Testis (tissue), 5 donors: ENCODE results near the gene LYSMD4. TPM values are rescaled to one million over a fixed set of nuclear protein-coding genes. Genes with fewer than 3 reads are reported as not detected.
A peak's percentile ranks its signal among the peaks of the same experiment; 100 is the strongest.
"Not testable (repeated sequence)": the region's sequence is repeated elsewhere in the genome, so short reads cannot be mapped to it uniquely, and the experiment has no call there.

Experiments
- DNase-seq: peaks from one replicate; pipeline ENCODE4 v3.0.0-alpha.2; 2019
- H3K27ac ChIP-seq, 2 donors: fragments of 200-600 bp; sonication (generic); one replicate each; pipeline ENCODE4 v1.5.1; 2019
- H3K27me3 ChIP-seq: fragments of 200-600 bp; sonication (generic); one replicate; pipeline ENCODE4 v1.5.1; 2019
- H3K36me3 ChIP-seq: fragments of 200-600 bp; sonication (generic); one replicate; pipeline ENCODE4 v1.5.1; 2017; ENCODE audit warnings: low read depth; ENCODE audit errors: missing control alignments
- H3K4me1 ChIP-seq: fragments of 200-600 bp; sonication (generic); one replicate; pipeline ENCODE4 v1.5.1; 2019
- H3K4me3 ChIP-seq, 2 donors: fragments of 200-600 bp; sonication (generic); one replicate each; pipeline ENCODE4 v1.5.1; 2017 to 2019
- H3K9me3 ChIP-seq: fragments of 200-600 bp; sonication (generic); one replicate; pipeline ENCODE4 v1.5.1; 2017
- POLR2A ChIP-seq: fragments of 450-650 bp; IDR thresholded peaks from one replicate; pipeline ENCODE4 v1.6.1; 2017; ENCODE audit warnings: antibody characterized with exemption, mild to moderate bottlenecking, moderate library complexity
- WGBS, 2 donors: methylation state at CpG; one replicate each; pipeline ENCODE4 v1.1.5; 2018; 5-methylcytosine and 5-hydroxymethylcytosine counted together
- intact Hi-C: fragments of 100-400 bp; cut with DNase I; formaldehyde crosslinking; loops from one replicate; pipeline ENCODE4 v1.15.1; 2023; ENCODE audit warnings: low total_unique reads
- long read RNA-seq, 2 donors: transcript quantifications; one replicate each; lab custom pipeline, GENCODE V29; 2026
- polyA plus RNA-seq: library from polyadenylated mRNA; stranded (reverse); fragments of 350-450 nt; fragmentation: Illumina TruSeq; extraction: RNeasy Lipid Tissue Mini Kit (QIAGEN cat#74804); gene quantifications from one replicate; pipeline ENCODE4 v1.2.3, GENCODE V29; 2014; ENCODE audit warnings: low read depth, low replicate concordance; ENCODE audit not compliant: insufficient read depth
- total RNA-seq, 2 donors: library from RNA; depleted of rRNA; stranded (reverse); fragments of >200 nt; gene quantifications; one replicate each; pipeline ENCODE4 v1.2.3, GENCODE V29; 2016
- TF ChIP-seq, protein P1 (sequence below), 3 experiments: fragments of 450-650 bp in 2 of 3; fragments of 200-600 bp in 1 of 3; sonication (generic) in 1 of 3; IDR thresholded peaks; one replicate each; pipeline ENCODE4 v1.5.1; 2016 to 2019; ENCODE audit warnings: antibody characterized with exemption in 3 of 3, mild to moderate bottlenecking in 2 of 3, moderate library complexity in 1 of 3

LYSMD4 gene
- total RNA-seq (10 to 100 TPM; 23.6 to 27.1 TPM), polyA plus RNA-seq (13.2 TPM)
- long read RNA-seq, donor 1, transcript LYSMD4-203 (1 exons, 2,122 nt), result major isoform, 63 of 63 reads
- long read RNA-seq, donor 1, partial matches to known transcripts, result 0 of 63 reads
- long read RNA-seq, donor 1, other reads (novel, unspliced or antisense), result 0 of 63 reads
- long read RNA-seq, donor 2, transcript LYSMD4-203 (1 exons, 2,122 nt), result major isoform, 45 of 47 reads
- long read RNA-seq, donor 2, partial matches to known transcripts, result 0 of 47 reads
- long read RNA-seq, donor 2, other reads (novel, unspliced or antisense), result 0 of 47 reads

DNA sequence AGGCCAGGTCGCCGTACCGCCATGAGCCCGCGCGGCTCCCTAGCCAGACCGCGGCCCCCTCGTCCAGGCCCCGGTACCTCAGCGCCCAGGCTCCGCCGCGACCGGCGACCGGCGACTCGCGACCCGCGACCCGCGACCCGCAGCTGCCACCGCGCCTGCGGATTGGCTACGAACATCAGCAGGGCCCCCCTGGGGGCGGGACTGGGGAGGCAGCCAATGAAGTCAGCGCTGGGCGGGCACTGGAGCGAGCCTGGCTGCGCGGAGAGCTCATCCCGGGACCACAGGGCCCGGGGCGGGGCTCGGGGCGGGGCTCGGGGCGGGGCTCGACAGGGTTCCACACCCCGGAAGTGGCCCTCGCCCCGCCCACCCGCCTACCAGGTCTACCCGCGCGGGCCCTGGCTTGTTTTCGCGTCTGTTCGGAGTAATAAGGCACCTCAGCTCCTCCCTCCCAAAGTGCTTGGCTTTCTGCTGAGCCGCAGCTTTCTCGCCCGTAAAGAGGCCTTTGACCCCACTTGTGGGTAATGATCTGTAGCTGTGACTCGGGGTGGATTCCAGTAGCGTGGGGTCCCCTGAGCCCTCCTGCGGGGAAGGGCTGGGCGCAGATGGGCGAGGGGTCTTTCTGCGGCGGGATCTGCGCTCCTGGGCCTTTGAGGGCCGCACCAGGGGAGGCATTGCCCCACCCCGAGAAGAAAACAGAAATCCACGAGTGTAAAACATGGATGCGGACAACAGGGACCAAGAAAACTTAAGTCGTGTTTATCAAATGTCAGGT is at the start of gene LYSMD4:
Gene LYSMD4 (minus strand): TSS at position 170 of the 772 bp plus-strand sequence. CDS start 1,438 bp downstream, outside the sequence.
- intact Hi-C loops, result loop anchor here (10.0 kb wide), 1 partner anchor 459 kb away; no protein-coding TSS in a partner anchor
- TF ChIP-seq POLR2A, result peak; percentile 70
- TF ChIP-seq, protein P1, sequence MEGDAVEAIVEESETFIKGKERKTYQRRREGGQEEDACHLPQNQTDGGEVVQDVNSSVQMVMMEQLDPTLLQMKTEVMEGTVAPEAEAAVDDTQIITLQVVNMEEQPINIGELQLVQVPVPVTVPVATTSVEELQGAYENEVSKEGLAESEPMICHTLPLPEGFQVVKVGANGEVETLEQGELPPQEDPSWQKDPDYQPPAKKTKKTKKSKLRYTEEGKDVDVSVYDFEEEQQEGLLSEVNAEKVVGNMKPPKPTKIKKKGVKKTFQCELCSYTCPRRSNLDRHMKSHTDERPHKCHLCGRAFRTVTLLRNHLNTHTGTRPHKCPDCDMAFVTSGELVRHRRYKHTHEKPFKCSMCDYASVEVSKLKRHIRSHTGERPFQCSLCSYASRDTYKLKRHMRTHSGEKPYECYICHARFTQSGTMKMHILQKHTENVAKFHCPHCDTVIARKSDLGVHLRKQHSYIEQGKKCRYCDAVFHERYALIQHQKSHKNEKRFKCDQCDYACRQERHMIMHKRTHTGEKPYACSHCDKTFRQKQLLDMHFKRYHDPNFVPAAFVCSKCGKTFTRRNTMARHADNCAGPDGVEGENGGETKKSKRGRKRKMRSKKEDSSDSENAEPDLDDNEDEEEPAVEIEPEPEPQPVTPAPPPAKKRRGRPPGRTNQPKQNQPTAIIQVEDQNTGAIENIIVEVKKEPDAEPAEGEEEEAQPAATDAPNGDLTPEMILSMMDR (IDR thresholded peaks at IDR 0.05), result peak in 1 of 3 experiments; percentile 8
- peaks cover 25% of the 10 kb centered on the region for H3K4me1 ChIP-seq
- peak within 1 kb of the TSS; percentile 84 to 94 for H3K27ac ChIP-seq
- H3K9me3 ChIP-seq, result no peaks in the 10 kb centered on the region
- DNase-seq, result peak; percentile 99
- H3K36me3 ChIP-seq, result no peaks in the 10 kb centered on the region
- WGBS, 2 donors, result 11 to 43% methylated on average over 13 to 48 of the region's 69 CpGs
- H3K4me3 ChIP-seq, result peak within 1 kb of the TSS; percentile 79 to 98
- no peaks in the 10 kb centered on the region for H3K27me3 ChIP-seq

DNA sequence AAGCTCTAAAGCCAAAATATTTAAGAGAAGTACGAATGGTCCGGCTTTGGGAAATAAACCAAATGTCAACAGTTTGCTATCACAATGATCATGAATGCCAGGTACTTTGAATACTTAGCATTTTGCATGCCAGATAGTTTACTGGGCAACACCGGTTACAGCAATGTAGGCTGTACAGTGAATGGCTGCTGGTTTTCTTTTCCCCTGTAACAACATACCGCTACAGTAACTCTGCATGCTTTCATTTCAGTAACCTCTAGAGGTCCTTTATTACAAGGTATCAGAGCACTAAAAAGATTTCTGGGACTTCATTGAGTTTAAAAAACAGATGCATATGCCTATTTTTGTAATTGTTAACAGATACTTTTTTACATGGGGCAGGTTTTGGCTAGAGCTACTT is 48.8 kb upstream of the LYSMD4 start:
- intact Hi-C loops, H3K9me3 ChIP-seq, H3K27ac ChIP-seq, H3K4me3 ChIP-seq, H3K36me3 ChIP-seq, DNase-seq, H3K4me1 ChIP-seq, H3K27me3 ChIP-seq: not testable (repeated sequence)
- 54 to 71% methylated on average over 2 of the region's 4 CpGs for WGBS, 2 donors

DNA sequence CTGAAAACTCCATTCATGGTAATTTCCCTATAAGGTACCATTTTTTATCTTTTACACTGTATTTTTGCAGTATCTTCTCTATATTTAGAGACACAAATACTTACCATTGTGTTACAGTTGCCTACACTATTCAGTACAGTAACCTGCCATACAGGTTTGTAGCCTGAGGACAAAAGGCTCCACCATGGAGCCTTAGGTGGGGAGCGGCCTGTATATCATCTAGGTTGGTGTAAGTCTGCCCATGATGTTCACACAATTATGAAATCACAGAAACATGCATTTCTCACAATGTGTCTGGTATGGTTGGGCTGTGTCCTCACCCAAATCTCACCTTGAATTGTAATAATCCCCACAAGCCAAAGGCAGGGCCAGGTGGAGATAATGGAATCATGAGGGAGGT is 43.9 kb upstream of the LYSMD4 start:
- no peak for DNase-seq
- intact Hi-C loops, result no loop called here
- H3K4me3 ChIP-seq, result no peak overlapping the region
- H3K36me3 ChIP-seq, result no peaks in the 10 kb centered on the region
- H3K27me3 ChIP-seq, result no peaks in the 10 kb centered on the region
- no peaks in the 10 kb centered on the region for H3K4me1 ChIP-seq
- WGBS, 2 donors, result 94 to 96% methylated on average over 1 of the region's 1 CpG
- no peak overlapping the region for H3K27ac ChIP-seq
- TF ChIP-seq POLR2A, result no peak
- TF ChIP-seq, protein P1 (IDR thresholded peaks at IDR 0.05), result no peak
- no peaks in the 10 kb centered on the region for H3K9me3 ChIP-seq

DNA sequence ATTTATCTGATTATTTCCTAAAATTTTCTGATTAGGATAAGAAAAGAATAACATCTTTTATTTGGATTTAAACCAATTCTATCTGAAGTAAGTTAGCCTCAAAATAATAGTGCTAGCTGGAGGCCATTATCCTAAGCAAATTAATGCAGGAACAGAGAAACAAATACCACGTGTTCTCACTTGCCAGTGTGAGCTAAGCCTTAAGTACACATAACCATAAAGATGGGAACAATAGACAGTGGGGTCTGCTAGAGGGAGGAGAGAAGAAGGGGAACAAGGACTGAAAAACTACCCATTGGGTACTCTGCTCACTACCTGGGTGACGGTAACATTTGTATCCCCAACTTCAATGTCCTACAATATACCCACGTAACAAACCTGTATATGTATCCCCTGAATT is 31.3 kb upstream of the LYSMD4 start:
- Histone ChIP-seq H3K36me3 (no peaks in the 10 kb centered on the region), H3K9me3 (no peaks in the 10 kb centered on the region), H3K4me1 (no peaks in the 10 kb centered on the region), H3K27me3 (no peaks in the 10 kb centered on the region), H3K4me3 (no peak overlapping the region), H3K27ac (no peak overlapping the region)
- 88 to 92% methylated on average over 3 of the region's 3 CpGs for WGBS, 2 donors
- DNase-seq, result no peak
- intact Hi-C loops, result no loop called here
- TF ChIP-seq POLR2A, result no peak
- TF ChIP-seq, protein P1 (IDR thresholded peaks at IDR 0.05), result no peak

DNA sequence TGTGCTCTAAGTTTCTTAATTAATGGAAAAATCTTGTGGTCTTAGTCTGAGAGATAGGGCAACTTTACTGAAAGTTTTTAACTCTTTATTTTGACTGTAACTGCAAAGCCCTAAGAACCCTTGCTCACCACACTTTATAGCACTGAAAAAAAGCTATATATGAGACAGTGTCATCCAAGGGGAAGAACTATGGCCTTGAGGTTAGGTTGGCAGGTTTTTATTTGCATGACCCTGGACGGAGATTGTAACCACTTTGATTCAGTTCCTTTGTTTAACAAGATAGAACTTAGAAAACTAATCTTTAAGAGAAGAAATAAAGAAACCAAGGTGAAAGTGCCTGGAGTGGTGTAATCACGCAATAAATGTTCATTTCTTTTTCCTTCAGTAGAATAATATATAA is 30.6 kb upstream of the LYSMD4 start:
- no peak for DNase-seq
- no peaks in the 10 kb centered on the region for H3K27me3 ChIP-seq
- no peak overlapping the region for H3K27ac ChIP-seq
- H3K4me1 ChIP-seq, result no peaks in the 10 kb centered on the region
- H3K36me3 ChIP-seq, result no peaks in the 10 kb centered on the region
- H3K4me3 ChIP-seq, result no peak overlapping the region
- TF ChIP-seq POLR2A, result no peak
- TF ChIP-seq, protein P1 (IDR thresholded peaks at IDR 0.05), result no peak
- intact Hi-C loops, result no loop called here
- H3K9me3 ChIP-seq, result no peaks in the 10 kb centered on the region
- 61 to 84% methylated on average over 2 of the region's 2 CpGs for WGBS, 2 donors
